Right hindlimb (tissue), 1 donor: ENCODE measurements around the gene SYTL4.
"Not testable (repeated sequence)": the region's sequence is repeated elsewhere in the genome, so short reads cannot be mapped to it uniquely, and the experiment has no call there.

ENCODE experiments used
- DNase-seq: peaks from one replicate; pipeline ENCODE4 v3.0.0-alpha.2; 2018

The SYTL4 gene

DNA sequence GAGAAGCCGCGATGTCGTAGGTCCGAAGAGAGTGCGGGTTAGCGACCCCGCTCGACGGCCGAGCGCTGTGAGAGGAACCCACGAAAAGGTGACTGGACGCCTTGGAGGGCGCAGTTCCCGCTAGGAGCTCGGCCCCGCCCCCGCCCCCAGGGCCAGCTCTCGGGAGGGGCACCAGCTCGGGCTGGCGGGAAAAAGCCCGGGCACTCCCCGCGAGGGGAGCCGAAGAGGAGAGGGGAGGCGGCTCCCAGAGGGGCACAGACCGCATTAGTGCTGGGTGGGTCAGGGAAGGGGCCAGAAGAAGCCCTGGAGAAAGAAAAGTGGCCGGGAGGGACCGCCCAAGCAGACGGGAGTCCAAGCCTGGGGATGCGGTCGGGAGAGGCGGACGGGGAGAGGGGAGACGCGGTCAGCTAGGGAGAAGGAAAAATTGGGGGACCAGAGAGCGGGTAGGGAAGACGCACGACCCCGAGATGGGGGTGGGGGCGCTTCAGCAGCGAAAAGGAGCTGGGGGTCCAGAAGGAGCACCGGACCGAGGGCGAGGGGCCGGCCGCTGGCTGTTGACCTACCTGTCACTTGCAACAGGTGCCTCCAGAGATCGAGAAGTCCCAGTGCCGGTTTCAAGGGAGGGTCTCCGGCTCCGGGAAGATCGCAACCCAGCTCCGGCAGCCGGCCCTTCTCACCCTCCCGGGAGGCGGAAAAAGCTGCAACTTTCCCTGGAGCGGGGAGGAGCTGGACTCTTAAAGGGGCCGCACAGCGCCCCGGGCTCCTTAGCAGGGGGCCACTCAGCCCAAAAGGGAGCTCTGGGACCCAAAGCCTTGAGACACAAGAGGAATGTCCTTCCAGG lies at the start of gene SYTL4:
SYTL4 (minus strand) TSS at position 681 of the 841 bp plus-strand sequence. CDS start 30,084 bp downstream, outside the sequence.
- DNase-seq, result peak; percentile 19

DNA sequence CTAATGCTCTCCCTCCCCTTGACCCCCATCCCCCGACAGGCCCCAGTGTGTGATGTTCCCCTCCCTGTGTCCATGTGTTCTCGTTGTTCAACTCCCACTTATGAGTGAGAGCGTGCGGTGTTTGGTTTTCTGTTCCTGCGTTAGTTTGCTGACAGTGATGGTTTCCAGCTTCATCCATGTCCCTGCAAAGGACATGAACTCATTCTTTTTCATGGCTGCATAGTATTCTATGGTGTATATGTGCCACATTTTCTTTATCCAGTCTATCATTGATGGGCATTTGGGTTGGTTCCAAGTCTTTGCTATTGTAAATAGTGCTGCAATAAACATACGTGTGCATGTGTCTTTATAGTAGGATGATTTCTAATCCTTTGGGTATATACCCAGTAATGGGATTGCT lies 37.5 kb upstream of the SYTL4 start:
- not testable (repeated sequence) for DNase-seq

DNA sequence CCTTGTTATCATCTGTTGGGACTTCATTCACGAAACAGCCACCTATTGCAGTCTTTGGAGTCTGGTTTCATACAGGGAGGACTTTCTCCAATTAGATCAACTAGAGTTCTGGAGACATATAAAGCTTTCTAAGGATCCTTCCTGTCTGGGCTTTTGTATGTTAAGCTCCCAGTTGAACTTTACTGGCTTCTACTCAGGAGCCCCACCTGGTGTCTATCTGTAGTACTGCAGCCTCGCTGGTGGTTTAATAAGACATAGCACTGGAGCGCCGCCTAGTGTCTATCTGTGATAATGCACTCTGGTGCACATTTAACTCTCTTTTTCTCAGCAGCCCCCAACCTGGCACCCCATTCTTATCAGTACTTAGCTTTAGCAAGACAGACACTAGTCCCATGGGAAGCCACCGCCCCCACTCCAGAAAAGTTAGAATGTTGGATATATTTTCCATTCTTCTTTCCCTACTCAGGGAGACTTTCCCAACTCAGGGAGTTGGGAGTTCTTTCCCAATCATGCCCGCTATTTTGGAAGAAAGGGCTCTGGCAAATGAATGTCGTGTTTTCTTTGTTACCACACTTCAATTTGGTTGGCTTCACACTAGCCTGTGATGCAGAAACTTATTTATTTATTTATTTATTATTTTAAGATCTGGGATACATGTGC lies 36.9 kb upstream of the SYTL4 start:
- peak; percentile 68 for DNase-seq

DNA sequence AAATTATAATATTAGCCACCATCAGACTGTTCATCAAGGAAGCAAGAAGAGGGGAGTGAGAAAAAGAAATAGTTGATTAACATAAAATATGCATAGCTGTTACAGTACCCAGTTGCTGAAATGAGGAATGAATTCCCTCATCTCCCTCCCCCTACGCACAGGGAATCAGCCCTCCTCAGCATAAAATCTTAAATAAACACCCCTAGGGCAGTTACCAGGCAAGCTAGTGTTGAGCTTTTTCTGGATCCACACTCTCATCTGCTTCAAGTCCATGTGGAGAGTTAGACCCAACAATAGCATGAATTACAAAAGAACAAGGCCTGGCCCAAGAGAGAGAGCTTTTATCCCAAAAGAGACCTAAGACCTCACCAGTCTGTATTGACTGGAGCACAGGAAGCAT lies 19.0 kb upstream of the SYTL4 start:
- DNase-seq, result no peak

DNA sequence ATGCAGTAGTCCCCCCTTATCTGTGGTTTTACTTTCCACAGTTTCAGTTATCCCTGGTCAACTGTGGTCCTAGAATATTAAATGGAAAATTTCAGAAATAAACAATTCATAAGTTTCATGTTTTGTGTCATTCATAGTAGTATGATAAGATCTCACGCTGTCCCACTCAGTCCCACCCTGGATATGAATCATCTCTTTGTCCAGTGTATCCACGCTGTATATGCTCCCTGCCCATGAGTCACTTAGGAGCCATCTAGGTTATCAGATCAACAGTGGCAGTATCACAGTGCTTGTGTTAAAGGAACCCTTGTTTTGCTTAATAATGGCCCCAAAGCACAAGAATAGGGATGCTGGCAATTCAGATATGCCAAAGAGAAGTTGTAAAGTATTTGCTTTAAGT lies 16.2 kb upstream of the SYTL4 start:
- DNase-seq, result no peak

DNA sequence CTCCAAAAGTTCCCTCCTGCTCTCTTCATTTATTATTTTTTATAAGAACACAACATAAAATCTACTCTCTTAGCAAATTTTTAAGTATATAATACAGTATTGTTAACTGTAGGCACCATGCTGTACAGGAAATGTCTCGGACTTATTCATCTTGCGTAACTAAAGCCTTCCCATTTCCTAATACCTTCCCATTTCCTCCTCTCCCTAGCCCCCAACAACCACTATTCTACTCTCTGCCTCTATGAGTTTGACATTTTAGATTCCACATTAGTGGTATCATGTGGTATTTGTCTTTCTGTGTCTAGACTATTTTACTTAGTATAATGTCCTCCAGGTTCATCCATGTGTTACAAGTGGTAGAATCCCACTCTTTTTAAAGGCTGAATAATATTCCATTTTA lies 15.8 kb upstream of the SYTL4 start:
- DNase-seq, result no peak

DNA sequence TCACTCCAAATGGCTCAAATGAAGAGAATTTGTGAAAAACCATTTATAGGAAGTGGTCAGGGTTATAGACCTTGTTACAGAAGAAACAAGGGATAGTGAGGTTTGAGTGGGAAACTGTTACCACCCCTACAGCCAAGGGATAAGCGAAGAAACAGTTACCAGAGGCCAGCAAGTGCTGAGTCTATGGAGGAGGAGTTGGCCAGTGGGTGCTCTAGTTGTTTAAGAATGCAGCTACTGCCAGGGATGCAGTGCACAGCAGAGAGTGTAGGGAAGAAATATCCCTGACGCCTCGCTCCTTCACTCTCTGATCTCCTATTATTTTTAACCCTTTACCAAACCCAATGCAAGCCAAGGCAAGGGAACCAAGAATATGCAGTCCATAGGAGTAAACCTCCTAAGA lies 15.2 kb upstream of the SYTL4 start:
- no peak for DNase-seq

DNA sequence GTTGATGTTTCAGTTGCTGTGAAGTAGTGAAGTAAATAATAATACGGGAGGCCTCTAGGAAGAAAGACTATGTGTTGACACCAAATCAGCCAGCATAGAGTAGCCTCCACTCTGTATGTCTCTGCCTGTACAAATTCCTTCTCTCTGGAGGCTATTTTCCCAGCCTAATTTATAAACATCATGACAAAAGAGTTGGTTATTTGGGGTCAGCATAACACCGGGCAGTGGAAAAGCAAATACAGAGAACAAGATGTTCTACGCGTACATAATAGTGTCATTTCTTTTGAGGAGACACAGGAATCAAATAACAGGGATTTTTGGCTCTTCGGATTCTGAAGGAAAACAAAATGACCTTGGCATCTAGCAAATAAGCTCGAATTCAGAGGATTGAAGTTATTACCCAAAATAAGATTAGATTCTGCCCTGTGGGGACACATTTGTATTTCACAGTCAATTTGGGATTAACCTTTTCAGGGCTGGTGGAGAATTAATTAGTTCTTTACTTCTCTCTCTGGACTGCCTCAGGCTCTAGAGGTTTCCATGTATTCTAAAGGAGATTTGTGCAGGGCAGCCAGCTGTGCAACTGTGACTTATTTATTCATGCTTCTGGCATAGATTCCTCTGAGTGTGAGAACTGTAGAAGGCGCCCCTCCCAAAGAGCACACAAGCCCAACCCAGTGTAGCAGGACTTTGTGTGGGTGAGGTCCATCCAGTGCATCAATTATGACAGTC lies 14.1 kb upstream of the SYTL4 start:
- DNase-seq, result peak; percentile 22

DNA sequence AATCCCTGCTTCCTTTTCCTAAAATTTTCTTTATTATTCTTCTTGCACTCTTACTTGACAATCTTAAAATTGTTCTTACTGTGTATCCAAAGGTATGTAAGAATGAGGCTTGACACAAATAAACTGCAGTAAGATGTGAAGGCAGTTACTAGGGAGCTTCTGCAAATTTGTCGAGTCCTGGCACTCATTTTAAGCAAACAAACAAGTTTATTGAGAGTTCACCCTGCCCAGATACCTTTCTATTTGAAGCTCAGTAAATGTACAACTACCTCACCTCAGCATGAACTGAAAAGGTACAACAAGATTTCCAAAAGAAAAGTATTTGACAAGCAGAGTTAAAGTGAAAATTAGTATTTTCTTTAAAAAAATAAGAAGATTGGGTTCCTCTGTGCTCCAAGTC lies 13.3 kb upstream of the SYTL4 start:
- DNase-seq, result no peak

DNA sequence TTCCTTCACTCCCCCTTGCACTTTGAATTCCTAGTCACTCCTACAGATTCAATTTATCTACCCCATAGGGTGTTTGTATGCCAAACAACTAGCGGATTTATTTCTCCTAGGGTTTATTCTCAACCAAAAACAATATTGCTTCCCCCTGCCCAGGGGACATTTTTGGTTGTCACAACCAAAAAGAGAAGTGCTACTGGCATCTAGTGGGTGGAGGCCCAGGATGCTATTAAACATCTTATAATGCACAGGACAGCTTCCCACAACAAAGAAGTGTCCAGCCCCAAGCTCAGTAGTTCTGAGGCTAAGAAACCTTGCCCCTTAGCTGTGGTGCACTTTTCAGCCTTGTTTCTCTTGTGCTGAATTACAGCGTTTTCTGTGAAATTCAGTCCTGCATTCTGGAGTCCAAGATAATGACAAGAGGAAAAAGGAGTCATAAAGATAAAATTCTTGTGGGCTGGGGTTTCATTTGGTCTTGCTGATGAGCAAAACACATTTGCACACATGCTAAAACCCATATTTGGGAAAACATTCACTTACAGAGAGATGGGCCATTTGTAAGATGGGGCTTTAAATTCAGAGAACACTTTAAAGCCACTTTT lies 11.2 kb upstream of the SYTL4 start:
- DNase-seq, result no peak

DNA sequence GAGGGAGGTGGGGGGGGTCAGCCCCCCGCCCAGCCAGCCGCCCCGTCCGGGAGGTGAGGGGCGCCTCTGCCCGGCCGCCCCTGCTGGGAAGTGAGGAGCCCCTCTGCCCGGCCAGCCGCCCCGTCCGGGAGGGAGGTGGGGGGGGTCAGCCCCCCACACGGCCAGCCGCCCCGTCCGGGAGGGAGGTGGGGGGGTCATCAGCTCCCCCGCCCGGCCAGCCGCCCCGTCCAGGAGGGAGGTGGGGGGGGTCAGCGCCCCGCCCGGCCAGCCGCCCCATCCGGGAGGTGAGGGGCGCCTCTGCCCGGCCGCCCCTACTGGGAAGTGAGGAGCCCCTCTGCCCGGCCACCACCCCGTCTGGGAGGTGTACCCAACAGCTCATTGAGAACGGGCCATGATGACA lies 7.9 kb downstream of the SYTL4 start:
- DNase-seq, result not testable (repeated sequence)

DNA sequence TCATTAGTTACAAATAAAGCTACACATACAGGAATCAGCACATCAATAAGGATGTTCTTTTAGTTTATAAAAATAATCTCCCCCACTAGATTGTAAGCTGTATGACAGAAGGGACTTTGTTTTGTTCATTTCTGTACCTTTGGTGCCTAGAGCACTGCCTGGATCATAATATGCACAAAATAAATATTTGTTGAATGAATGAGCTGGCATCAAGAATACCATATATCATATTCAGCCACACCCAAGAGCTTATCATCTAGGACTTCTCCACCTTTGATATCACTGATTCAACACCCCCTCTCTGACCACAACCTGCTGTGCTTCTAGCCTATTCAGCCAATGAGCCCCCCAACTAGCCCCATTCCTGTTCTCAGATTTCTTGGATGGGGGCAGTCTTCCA lies 10.6 kb downstream of the SYTL4 start:
- no peak for DNase-seq

DNA sequence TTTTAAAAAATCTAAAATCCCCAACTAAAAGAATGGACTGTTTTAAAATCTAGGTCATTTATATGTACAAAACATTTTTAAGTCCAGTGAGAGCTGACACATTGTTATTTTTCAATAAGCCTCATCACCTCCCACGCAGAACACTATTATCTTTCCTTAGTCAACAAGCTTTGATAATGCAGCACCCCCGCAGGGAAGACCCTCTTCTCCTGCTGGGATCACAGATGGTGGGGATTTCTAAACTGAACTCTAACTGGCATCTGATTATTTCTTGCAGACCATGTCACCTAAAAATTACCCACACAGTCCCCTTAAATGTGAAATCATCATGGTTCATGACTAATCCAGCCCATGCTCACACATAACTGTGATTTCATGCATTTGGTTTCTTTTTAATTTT lies 11.6 kb downstream of the SYTL4 start:
- DNase-seq, result no peak

DNA sequence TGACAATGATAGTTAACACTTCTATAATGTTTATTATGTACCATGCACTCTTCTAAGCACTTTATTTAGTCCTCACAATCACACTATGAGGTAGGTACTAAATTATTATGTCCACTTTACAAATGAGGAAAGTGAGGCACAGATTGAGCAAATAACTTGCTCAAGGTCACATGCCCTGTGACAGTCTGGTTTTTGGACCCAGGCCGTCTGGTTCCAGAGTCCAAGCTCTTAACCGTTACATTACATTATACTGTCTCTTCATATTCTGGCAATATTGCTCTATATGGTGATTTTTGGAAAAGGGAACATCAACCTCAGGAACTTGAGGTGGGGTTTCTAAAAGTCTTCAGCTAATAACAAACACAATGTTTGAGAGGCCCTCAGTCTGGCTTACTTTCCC lies 12.8 kb downstream of the SYTL4 start:
- DNase-seq, result no peak

DNA sequence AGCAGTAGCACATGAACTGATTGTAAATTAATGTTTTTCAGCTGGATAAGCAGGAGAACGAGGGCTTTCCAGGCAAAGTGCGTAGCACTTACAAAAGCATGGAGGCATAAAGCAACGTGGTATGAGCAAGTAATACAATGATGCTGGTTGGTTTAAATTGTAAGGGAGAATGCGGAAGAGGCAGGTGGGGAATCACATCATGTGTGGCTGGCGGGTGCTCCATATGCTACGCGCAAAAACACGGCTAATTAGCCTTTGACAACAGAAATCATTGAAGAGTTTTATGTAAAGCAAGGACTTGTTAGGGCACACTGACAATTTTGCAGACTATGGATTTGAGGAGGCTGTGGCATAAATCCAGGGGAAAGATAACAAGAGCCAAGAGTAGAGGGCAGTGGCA lies 14.6 kb downstream of the SYTL4 start:
- DNase-seq, result no peak

DNA sequence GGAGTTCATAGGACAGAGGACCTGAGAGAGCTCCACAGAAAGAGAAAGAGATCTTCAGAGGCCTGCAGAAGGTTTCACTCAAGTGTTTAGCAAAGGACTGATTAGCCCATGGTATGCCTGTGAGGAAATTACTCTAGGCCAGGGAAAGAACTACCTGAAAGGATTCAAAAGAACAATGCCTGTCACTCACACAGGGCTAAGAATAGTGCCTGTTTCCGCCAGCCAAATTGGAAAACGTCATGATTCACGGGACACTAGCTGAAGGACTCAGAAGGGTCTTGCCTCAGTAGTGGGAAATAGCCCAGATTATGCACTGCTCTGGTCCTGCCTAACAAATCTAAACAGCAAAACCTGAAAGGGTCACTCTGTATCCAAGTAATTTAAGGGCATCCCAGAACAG lies 21.1 kb downstream of the SYTL4 start:
- DNase-seq, result no peak

DNA sequence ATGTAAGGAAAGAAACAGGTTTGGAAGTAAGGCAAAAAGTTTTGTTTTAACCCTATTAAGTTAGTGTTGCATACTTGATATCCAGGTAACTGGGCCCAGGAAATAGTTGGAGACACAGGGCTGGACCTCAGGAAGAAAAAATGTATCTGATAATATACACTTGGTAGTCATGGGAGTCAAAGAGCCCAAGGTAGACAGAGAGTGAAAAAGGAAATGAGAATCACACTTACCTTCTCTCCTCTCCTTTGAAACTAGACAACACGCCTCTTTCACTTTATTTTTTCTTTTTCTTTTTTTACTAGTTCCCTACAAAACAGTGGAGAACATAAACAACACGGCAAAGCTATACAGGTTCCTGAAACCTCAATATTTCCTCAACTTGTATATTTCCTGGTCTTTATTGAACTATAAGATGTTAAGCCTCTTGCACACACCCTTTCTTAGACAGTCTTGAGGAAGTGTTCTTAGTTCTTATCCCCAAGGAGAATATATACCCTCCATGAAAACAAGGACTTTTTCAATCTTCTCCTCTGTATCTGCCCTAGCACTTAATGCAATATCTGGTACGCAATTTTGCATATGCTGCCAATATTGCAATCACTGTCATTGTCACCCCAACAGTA lies 27.2 kb downstream of the SYTL4 start:
- DNase-seq, result no peak

DNA sequence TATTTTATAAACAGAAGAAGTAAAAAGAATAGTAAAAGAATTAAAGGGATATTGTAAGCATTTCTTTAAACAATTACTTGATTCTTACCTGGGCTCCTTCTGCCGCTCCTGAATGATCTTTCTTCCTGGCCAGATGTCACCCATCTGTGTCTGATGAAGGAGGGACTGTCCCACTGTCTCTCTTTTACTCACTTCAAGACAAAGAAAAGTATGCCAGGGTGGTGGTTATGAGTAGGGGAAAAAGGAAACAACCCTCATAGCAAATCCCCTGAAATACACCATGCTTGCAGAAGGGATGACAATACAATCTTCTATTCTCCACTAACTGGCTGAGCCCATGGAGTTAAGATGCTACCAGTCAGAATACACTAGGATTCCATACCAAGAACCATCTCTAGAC lies 31.1 kb downstream of the SYTL4 start:
- DNase-seq, result no peak

DNA sequence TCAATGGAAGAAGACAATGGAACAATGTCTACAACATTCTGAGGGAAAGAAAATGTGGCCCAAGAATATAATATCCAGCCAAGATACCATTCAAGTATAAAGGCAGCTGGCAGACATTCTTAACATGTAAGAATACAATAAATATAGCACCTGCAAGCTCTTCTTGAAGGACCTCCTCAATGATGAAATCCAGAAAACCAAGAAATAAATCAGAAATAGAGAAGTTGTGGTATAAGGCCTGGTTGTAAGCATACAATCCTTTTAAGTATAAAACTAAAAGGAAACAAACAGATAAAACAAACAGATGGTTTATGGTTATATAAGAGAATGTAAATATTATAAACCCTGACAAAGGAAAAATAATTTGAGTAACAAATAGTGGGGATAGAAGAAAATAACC lies 33.4 kb downstream of the SYTL4 start:
- DNase-seq, result no peak

DNA sequence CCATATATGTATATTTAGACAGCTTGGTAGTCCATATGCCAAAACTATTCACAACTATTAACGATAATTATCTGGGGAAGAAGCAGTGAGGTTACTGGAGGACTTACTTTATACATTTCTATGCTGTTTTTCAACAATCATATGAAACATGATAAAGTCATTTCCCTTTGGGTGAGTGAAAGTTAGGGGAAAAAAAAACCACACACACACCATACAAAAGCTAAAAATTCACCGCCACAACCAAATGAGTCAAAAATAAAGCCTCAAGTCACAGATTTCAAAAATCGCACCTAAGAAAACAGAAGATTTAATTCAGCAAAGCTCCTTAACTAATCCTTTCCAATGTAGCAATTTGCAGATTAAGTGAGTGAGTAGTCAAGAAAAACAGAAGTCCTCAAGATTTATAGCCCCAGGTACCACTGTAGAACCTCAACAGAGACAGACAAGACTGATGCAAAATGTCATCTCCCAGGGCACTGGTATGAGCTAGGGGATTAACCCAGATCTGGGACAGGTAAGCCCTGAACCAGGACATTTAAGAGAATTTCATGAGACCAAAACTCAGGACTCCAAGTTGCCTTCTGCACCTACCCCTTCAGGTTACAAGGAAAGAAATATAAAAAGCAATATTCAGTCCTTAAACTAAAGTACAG lies 35.1 kb downstream of the SYTL4 start:
- no peak for DNase-seq

DNA sequence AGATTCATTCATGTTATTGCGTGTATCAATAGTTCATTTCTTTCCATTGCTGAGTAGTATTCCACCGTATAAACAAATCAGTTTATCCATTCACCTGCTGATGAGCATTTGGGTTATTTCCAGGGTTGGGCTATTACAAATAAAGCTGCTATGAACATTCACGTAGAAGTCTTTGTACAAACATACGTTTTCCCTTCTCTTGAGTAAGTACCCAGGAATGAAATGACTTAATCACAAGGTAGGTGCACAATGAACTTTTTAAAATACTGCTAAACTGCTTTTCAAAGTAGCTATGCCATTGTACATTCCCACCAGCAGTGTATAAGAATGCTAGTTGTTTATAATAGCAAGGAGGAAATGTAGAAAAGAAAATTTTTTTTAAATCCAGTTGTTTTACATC lies 35.9 kb downstream of the SYTL4 start:
- no peak for DNase-seq

DNA sequence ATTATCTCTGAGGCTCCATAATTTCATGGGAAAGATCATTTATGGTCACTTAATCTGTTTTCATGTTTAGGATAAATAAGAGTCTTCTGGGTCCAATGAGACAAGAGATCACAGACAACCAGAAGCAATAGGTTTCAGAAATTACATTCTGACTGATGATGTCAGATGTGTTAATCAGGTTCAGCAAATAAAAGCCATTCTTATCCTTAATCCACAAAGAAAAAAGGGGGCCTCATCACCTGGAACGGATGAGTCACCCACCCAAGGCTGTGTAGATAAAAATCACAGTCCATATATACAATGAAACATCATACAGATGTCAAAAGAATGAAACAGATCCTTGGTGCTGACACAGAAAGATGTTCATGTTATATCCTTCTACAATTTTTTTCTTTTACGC lies 36.6 kb downstream of the SYTL4 start:
- DNase-seq, result no peak
